Muscle layer of duodenum (tissue), 2 donors: ENCODE data around the gene PHYHD1.
A peak's percentile ranks its signal among the peaks of the same experiment; 100 is the strongest.

Experiments
- H3K27ac ChIP-seq: one replicate; pipeline ENCODE4 v1.7.0; 2013; ENCODE audit warnings: mild to moderate bottlenecking, low read length
- H3K27me3 ChIP-seq: one replicate; pipeline ENCODE4 v1.7.0; 2013; ENCODE audit warnings: low read depth, mild to moderate bottlenecking, control low read depth, low read length
- H3K36me3 ChIP-seq, 2 donors: one replicate each; pipeline ENCODE4 v1.7.0; 2013; ENCODE audit warnings: low read length in 2 of 2, control low read depth in 1 of 2, mild to moderate bottlenecking in 1 of 2; ENCODE audit not compliant: insufficient read depth in 2 of 2, control insufficient read depth in 1 of 2
- H3K4me1 ChIP-seq, 2 donors: one replicate each; pipeline ENCODE4 v1.7.0; 2013; ENCODE audit warnings: low read length in 2 of 2, mild to moderate bottlenecking in 2 of 2, control low read depth in 1 of 2, moderate library complexity in 1 of 2; ENCODE audit not compliant: insufficient read depth in 2 of 2, control insufficient read depth in 1 of 2
- H3K4me3 ChIP-seq, 2 donors: one replicate each; pipeline ENCODE4 v1.7.0; 2013; ENCODE audit warnings: low read length in 2 of 2, low read depth in 1 of 2, mild to moderate bottlenecking in 1 of 2
- H3K9me3 ChIP-seq, 2 donors: one replicate each; pipeline ENCODE4 v1.7.0; 2013; ENCODE audit warnings: low read length in 2 of 2, control low read depth in 1 of 2, mild to moderate bottlenecking in 1 of 2; ENCODE audit not compliant: control insufficient read depth in 1 of 2
- donor health status: healthy.

The PHYHD1 gene

GRCh38 chr9:128891321-128892220 is 29.2 kb upstream of the PHYHD1 start:
- H3K4me1 ChIP-seq: peaks cover 19 to 34% of the 10 kb centered on the region in 2 donors
- H3K27me3 ChIP-seq: no peaks in the 10 kb centered on the region
- H3K9me3 ChIP-seq: no peaks in the 10 kb centered on the region
- H3K27ac ChIP-seq: peak overlapping the region; percentile 75
- peak overlapping the region in 1 of 2 donors; percentile 41 for H3K4me3 ChIP-seq
- H3K36me3 ChIP-seq: peaks cover 10 to 34% of the 10 kb centered on the region in 2 donors

- no peaks in the 10 kb centered on the region for H3K9me3 ChIP-seq
- peak overlapping the region; percentile 75 for H3K27ac ChIP-seq
- peaks cover 19 to 32% of the 10 kb centered on the region in 2 donors for H3K4me1 ChIP-seq
- H3K36me3 ChIP-seq: peaks cover 7 to 34% of the 10 kb centered on the region in 2 donors
- peak overlapping the region in 1 of 2 donors; percentile 41 for H3K4me3 ChIP-seq
- no peaks in the 10 kb centered on the region for H3K27me3 ChIP-seq
Observed at GRCh38 chr9:128892221-128892921, 28.4 kb upstream of the PHYHD1 start.

GRCh38 chr9:128893354-128893753 is 27.4 kb upstream of the PHYHD1 start:
- H3K9me3 ChIP-seq: no peaks in the 10 kb centered on the region
- H3K4me3 ChIP-seq: peak overlapping the region in 1 of 2 donors; percentile 39
- H3K36me3 ChIP-seq: peaks cover 7 to 31% of the 10 kb centered on the region in 2 donors
- peak overlapping the region; percentile 75 for H3K27ac ChIP-seq
- H3K4me1 ChIP-seq: peaks cover 13 to 24% of the 10 kb centered on the region in 2 donors
- no peaks in the 10 kb centered on the region for H3K27me3 ChIP-seq

GRCh38 chr9:128894764-128895163 is 26.0 kb upstream of the PHYHD1 start:
- H3K4me1 ChIP-seq: peaks cover 16 to 23% of the 10 kb centered on the region in 2 donors
- H3K4me3 ChIP-seq: no peak overlapping the region
- H3K9me3 ChIP-seq: no peaks in the 10 kb centered on the region
- H3K27me3 ChIP-seq: no peaks in the 10 kb centered on the region
- H3K36me3 ChIP-seq: peaks cover 0 to 26% of the 10 kb centered on the region in 2 donors
- no peak overlapping the region for H3K27ac ChIP-seq

GRCh38 chr9:128895556-128895955 is 25.2 kb upstream of the PHYHD1 start:
- no peaks in the 10 kb centered on the region for H3K9me3 ChIP-seq
- no peak overlapping the region for H3K4me3 ChIP-seq
- peaks cover 0 to 22% of the 10 kb centered on the region in 2 donors for H3K36me3 ChIP-seq
- no peaks in the 10 kb centered on the region for H3K27me3 ChIP-seq
- no peak overlapping the region for H3K27ac ChIP-seq
- H3K4me1 ChIP-seq: peaks cover 18 to 23% of the 10 kb centered on the region in 2 donors

- peaks cover 0 to 29% of the 10 kb centered on the region in 2 donors for H3K36me3 ChIP-seq
- H3K9me3 ChIP-seq: no peaks in the 10 kb centered on the region
- H3K4me3 ChIP-seq: no peak overlapping the region
- H3K27ac ChIP-seq: no peak overlapping the region
- no peaks in the 10 kb centered on the region for H3K27me3 ChIP-seq
- peaks cover 6 to 8% of the 10 kb centered on the region in 2 donors for H3K4me1 ChIP-seq
Observed at GRCh38 chr9:128898382-128898781, 22.4 kb upstream of the PHYHD1 start.

- no peak overlapping the region for H3K4me3 ChIP-seq
- no peaks in the 10 kb centered on the region for H3K27me3 ChIP-seq
- no peak overlapping the region for H3K27ac ChIP-seq
- peaks cover 0 to 29% of the 10 kb centered on the region in 2 donors for H3K36me3 ChIP-seq
- no peaks in the 10 kb centered on the region for H3K9me3 ChIP-seq
- peaks cover 5 to 8% of the 10 kb centered on the region in 2 donors for H3K4me1 ChIP-seq
Observed at GRCh38 chr9:128898845-128899565, 21.8 kb upstream of the PHYHD1 start.

GRCh38 chr9:128899566-128900322 is 21.0 kb upstream of the PHYHD1 start:
- Histone ChIP-seq H3K36me3 (peaks cover 0 to 29% of the 10 kb centered on the region in 2 donors), H3K27ac (no peak overlapping the region), H3K9me3 (no peaks in the 10 kb centered on the region), H3K4me1 (peaks cover 5 to 8% of the 10 kb centered on the region in 2 donors), H3K27me3 (no peaks in the 10 kb centered on the region), H3K4me3 (no peak overlapping the region)

- H3K4me1 ChIP-seq: peaks cover 5 to 8% of the 10 kb centered on the region in 2 donors
- no peak overlapping the region for H3K4me3 ChIP-seq
- no peaks in the 10 kb centered on the region for H3K27me3 ChIP-seq
- no peak overlapping the region for H3K27ac ChIP-seq
- H3K9me3 ChIP-seq: no peaks in the 10 kb centered on the region
- peaks cover 0 to 22% of the 10 kb centered on the region in 2 donors for H3K36me3 ChIP-seq
Observed at GRCh38 chr9:128901379-128901778, 19.4 kb upstream of the PHYHD1 start.

- no peak overlapping the region for H3K27ac ChIP-seq
- H3K4me3 ChIP-seq: no peak overlapping the region
- peaks cover 5 to 8% of the 10 kb centered on the region in 2 donors for H3K4me1 ChIP-seq
- H3K9me3 ChIP-seq: no peaks in the 10 kb centered on the region
- peaks cover 0 to 21% of the 10 kb centered on the region in 2 donors for H3K36me3 ChIP-seq
- no peaks in the 10 kb centered on the region for H3K27me3 ChIP-seq
Observed at GRCh38 chr9:128901822-128902221, 19.0 kb upstream of the PHYHD1 start.
